ENCODE data around the gene WDR87.

Gene WDR87

DNA sequence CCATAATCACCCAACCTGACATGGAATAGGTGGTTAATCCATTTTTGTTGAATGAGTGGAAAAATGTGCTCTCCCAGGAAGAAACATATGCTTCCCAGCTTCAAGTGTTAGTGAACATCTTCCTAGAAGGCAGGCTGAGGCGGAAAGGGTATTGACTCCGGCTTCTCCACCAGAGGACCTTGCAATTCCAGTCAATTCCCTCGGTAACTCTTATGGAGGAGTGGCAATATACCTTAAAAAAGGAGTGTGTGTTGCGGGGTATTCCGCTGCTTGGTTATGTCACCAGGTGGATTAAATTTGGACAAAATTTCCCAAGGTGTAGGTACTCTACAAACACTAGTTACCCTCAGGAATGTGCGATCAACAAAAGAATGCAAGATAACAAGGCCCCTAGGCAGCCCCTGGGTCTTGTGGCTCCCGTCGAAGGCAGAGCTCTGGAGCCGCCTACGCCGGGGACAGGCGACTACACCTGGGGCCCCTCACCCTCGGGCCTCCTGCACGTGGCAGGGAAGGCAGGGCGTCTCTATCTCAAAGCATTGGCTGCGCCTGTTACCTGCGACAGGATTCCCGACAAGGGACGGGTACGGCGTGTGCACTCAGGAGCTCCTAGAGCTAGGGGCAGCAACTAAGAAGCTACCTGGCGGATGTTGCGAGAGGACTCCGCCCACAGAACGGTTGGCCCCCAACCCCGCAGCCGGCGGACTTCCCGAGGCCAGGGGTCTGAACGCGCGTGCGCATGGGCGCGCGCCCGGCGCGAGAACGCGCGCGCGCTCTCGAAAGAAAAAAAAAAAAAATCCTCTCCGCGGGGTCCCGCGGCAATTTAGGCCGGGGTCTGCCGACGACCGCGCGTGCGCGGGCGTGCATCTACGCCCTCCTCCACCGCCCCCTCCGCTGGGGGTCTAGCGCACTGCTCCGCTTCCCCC is at the start of gene WDR87:
WDR87 (minus strand) TSS at position 649 of the 923 bp plus-strand sequence. CDS start 8,355 bp downstream, outside the sequence.
- peak; percentile 41 for DNase-seq

DNA sequence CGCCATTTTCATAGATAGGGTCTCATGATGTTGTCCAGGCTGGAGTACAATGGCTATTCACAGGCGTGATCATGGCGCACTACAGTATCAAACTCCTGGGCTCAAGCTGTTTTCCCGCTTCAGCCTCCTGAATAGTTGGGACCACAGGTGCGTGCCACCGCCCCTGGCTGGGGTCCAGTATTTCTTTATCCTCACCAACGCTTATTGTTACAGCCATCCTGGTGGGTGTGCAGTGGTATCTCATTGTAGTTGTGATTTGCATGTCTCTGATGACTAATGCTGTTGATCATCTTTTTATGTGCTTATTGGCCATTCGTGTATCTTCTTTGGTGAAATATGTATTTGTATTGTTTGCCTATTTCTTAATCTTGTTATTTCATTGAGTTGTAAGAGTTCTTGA is 49.6 kb upstream of the WDR87 start:
- DNase-seq = no peak

DNA sequence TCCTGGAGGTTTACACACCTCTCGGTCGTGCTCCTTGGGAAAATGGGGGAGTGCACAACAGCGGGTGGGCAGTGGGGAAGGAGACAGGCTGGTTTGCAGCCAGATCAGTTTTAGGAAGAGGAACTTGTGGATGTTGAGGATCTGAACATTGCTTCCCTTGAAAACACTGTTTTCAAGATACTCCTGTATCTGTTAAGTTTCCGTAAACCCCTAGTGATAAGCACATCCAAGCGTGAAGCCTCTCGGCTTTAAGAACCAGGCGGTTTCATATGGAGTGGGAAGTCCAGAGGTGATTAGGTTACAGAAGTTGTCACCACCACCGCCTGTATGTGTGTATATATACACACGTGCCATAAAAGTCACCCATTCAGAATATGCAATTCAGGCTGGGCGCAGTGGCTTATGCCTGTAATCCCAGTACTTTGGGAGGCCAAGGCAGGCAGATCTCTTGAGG is 48.1 kb upstream of the WDR87 start:
- DNase-seq = no peak

DNA sequence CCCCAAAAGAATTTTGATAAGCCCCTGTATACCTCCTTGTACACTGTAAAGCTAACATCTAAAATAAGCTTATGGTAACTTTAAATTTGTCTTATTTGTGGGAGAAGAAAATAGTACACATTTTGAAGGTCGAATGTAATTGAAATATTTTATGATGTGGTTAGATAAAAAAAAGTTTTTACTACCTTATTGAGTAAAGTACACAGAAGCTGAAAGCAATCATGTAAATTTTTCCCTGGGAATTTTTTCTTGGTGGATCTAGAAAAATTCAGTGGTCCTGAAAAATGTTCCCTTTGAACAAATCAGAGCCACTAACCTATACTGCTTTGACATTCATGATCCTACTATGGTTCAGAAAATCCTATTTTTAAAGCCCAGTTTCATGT is 47.5 kb upstream of the WDR87 start:
- no peak for DNase-seq

DNA sequence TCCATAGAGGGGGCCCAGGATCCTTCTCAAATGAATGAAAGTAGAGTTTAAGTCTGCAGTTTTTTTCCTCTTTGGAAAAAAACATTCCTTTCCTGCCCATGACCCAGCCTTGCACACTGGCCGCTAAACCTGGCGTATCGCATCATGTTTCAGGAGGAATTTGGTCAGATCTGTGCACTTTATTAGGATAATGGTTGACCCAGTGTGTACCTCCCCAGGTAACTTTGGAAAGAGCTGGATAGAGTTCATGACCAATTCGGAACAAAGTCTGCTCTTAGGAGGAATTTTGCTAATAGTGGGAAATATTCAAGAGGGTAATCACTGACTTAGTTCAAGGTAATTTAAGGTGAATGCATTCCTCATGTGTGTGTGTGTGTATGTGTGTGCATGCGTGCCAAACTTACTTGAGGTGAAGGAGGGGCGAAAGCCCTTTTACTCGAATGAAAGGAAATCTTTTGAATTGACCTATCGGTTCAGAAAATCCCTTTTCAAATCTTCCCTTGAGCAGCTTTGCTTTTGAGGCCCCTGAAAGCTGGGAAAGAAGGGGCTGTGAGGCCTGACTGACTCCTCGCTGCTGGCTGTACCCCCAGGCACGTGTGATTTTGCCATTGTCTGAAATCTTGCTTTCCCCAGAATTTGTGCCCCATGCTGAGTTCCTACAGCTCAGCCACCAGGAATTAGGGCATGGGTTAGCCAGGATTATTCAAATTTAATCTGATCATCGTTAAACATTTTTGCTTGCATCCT is 47.0 kb upstream of the WDR87 start:
- DNase-seq = no peak

DNA sequence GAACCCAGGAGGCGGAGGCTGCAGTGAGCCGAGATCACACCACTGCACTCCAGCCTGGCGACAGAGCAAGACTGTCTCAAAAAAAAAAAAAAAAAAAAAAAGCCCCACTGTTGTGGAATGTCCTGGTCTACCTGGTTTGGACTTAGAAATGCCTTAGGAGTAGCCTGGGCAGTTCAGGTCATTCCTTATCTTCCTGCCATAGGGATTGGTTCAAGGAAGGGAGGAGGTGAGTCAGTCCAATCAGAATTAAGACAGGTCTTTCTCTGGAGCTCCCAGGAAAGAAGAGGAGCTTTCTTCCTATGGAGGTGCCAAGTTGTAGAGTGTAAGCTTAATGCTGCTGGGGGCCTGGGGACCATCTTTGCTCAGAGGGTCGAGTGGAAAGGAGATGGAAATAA is 45.4 kb upstream of the WDR87 start:
- DNase-seq = no peak

DNA sequence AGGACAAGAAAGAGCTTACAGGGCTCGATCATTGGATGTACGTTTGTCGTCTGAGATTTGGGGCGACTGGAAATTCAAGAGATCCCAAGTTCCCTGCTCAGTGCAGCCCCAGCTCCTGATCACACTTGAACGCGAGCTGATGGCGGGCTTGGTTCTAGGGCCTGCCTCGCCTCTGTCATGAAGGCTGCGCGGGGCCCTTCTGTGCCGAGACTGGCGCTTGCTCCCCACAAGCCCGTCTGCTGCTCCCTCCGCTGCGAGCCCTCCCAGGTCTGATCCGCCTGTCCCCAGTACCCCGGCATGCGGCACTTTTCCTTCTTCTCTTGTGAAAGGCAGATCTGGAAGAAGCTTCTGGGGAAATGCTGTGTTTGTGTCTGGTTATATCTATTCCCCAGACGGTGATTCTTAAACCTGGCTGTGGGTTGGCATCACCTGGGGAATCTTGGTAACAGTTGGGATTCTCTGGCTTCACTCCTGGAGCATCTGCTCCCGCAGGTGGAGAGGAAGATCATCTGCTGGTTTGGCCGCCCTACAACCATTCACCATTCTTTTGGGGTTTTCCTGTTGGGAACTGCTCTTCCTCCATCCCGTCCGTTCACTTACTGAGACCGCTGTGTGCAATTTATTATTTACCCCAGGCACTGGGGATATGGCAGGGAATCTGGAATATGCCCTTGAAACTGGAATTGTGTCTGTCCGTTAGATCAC is 44.2 kb upstream of the WDR87 start:
- DNase-seq = no peak

DNA sequence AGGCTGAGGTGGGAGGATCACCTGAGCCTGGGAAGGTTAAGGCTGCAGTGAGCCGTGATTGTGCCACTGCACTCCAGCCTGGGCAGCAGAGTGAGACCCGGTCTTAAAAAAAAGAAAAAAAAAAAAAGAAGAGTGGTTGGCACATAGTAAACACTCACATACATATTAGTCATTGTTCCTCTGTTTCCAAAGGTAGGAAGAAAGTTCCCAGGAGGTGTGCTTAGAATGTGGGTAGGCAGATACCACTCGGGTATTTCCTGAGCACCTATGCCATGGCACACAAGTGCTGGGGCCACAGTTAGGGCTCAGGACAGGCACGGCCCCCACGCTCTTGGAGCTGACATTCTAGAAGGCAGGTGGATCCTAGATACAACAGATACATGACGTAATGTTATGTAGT is 42.0 kb upstream of the WDR87 start:
- DNase-seq = no peak

DNA sequence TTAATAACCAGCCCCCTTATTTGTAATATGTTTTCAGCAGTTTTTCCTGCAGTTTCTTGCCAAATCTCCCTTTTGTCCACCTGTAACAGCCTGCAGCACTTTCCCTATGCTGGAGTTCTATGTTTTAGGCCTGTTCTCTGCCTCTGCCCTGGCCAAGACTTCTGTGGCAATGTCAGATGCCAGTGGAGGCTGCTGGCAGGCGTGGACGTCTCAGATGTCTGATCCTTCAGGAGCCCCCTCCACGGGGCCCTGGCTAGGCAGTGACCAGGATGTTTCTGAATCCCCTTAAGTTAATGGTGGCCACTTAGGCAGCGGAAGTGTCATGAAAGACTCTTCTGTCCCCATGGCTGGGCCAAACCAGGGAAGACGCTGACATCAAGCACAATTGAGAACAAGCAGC is 41.4 kb upstream of the WDR87 start:
- no peak for DNase-seq

DNA sequence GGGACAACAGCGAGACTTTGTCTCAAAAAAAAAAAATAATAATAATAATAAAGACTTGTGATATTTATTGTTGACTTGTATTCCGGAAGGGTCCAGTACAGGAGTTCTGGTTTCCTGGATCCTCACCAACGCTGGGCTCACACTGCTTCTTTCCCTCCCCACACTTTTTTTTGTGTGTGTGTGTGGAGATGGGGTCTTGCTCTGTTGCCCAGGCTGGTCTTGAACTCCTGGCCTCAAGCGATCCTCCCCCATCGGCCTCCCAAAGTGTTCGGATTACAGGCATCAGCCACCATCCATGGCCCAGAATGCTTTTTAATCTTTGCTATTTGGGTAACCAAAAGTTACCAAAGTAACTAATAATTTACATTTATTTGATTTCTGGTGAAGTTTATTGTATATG is 39.7 kb upstream of the WDR87 start:
- no peak for DNase-seq

DNA sequence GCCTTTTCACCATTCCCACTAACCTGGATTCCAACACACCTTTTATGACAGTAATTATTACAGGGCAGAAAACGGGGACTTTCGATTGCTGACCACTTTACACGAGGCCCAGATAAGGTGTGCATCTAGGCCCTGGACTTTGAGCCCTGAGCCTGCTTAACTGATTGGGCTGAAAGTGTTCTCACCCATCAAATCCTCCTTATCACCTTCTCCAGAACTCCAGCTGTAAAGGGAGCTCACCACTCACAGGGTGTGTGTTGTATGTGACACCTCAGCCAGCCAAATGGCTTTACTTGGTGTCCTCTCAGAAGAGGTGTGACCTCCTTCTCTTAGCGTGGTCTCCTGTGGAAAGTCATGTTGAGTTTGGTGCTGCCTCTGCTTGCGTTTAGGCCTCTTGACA is 37.1 kb upstream of the WDR87 start:
- DNase-seq = no peak

DNA sequence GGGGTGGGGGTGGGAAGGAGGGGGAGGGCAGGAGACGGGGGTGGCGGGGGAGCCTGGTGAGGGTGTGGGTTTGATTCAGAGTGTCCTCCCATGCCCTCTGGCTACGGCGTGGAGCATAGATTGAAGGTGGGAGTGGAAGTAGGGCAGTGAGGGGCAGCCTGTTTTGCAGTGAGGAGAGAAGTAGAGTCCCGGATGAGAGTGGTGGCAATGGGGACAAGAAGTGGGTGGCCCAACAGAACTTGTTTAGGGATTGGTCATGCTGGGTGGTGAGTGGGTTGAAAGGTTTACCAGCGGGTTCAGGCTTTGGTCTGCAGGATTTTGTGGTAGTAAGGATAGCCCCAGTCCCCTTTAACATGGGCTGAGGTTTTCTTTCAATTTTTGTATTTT is 36.1 kb upstream of the WDR87 start:
- no peak for DNase-seq

DNA sequence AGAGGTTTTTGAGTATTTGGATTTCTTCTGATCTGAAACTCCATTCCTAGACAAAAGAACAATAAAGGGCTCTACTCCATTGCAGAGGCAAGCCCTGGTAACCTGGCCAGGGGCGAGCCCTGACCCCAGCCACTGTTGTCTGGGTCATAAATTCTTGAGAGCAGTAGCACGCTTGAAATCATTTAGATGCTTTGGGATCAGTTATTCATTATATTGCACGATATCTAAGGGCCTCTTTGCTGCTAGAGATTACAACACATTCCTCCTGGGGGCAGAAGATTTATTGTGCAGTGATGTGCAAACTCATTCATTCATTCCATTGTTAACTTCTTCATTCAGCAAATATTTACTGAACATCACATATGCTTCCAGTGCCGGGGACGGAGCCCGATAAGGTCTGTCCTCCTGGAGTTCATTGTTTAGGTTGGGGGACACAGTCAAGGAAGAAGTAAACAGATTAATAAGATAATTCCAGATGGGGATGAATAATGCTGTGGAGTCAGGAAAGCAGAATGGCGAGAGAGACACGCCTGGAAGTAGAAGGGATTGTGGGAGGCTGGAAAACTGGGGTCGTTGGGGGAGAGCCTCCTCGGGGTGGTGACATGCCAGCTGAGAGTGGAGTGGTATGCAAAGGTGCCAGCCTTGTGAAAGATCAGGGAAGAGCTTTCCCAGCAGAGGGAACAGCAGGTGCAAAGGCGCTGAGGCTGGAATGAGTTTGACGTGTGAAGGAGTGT is 35.6 kb upstream of the WDR87 start:
- DNase-seq = no peak

DNA sequence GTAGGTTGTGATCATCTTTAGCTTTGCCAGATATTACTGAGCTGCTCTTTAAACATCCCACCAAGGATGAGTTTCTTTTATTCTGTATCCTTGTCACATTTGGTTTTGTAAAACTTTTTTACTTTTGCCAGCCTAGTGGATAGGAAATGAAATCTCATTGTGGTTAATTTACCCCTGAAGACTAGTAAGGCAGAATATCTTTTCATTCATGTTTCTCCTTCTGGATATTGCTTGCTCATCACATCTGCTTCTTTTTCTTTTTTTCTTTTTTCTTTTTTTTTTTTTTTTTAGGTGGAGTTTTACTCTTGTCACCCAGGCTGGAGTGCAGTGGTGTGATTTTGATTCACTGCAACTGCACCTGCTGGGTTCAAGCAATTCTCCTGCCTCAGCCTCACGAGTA is 32.0 kb upstream of the WDR87 start:
- no peak for DNase-seq

DNA sequence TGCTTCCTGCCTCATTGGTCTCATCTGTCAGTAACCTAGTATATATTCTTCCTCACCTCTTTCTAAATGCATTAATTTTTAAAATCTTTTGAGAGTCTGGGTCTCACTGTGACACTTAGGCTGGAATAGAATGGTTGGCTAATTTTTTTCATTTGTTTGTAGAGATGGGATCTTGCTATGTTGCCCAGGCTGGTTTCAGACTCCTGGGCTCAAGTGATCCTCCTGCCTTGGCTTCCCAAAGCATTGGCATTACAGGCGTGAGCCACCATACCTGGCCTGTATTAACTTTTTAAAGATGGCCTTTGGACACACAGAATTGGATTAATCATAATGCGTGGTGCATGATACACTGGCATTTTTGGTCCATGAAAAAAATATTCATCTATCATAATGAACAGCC is 30.5 kb upstream of the WDR87 start:
- no peak for DNase-seq

DNA sequence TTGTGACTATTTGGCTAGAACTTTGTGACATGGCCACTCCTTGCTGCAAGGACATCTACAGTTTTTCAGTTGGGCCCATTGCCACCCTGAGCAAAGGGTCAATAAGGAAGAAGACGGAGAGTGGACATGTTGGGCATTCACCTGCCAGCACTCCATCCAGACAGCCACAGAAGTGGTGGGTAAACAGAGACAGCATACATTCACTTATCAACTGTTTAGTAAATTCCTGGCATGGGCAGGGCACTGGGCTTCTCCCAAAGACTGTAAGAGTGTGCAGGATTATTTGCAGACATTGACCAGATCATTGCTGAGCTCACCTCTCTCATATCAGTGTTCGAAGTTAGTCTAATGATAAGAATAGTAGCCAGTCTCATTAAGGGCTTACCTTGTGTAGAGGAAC is 29.8 kb upstream of the WDR87 start:
- DNase-seq = no peak

DNA sequence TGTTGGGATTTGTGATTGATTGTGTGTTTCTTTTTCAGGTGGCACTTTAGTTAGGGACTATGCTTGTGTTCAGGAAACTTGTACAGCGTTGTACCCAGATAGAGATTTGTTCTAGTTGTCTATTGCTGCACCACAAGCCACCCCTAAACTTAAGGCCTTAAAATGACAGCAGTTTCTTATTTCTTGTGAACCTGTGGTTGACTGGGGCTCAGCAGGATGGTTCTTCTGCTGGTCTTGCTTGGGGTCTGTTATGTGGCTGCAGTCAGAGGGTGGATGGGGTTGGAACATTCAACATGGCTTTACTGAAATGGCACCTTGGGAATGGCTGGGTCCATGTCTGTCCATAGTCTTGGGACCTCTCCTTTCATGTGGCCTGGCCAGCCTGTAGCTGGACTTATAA is 28.9 kb upstream of the WDR87 start:
- no peak for DNase-seq

DNA sequence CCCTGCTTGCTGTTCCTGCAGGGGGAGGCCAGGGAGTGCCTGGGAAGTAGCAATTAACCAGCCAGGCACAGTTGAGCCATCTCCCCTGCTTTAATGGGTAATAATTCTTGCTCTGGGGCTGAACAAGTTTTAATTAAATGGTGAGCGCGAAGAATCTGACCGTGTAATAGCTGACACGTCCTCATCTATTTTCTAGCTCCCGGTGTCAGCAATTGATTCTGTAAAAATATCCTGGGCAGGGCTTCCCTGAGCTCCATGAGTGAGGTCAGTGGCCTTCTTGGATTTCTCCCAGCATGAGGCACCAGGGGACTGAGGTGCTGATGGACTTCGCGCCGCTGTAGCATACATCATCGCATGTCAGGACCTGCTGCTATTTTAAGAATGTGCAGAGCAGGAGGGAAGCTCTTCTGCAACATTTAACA is 27.6 kb upstream of the WDR87 start:
- no peak for DNase-seq

DNA sequence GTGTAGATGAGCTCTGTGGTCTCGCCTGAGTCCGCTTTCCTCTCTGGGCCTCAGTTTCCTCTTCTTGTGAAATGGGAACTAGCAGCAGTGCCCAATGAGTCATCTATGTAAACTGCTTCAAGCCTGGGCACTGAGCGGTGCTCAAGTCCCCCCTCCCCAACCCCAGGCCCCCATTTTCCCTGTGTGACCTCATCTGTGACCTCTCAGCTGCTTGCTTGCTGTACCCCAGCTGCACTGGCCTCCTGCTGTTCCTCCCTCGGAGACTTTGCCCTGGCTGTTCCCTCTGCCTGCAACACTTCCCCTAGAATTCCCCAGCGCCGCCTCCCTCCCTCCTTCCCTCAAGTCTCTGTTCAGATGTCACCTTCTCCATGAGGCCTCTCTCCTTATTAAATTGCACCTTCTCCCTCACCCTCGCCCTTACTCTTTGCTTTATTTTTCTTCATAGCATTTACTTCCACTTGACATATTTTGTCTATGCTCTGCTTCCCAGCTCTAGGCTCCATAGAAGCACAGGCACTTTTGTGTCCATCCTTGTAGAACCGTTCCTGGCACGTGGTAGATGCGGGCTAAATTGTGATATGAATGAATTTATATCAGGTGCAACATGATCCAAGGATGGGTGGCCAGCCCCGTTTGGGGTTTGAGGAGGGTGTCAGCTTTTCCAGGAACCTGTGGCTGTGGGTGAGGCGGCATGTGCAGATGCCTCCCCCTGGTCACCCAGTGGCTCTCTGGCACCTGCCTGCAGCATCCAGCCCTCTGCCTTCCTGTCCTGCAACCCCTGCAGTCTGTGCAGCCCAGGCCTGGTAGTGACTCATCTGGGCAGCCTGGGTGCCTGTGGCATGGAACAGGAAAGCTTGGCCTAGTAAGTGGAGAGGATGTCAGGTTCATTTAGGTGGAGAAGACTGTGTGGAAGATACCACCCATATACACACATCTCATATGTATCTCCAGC is 26.9 kb upstream of the WDR87 start:
- no peak for DNase-seq

DNA sequence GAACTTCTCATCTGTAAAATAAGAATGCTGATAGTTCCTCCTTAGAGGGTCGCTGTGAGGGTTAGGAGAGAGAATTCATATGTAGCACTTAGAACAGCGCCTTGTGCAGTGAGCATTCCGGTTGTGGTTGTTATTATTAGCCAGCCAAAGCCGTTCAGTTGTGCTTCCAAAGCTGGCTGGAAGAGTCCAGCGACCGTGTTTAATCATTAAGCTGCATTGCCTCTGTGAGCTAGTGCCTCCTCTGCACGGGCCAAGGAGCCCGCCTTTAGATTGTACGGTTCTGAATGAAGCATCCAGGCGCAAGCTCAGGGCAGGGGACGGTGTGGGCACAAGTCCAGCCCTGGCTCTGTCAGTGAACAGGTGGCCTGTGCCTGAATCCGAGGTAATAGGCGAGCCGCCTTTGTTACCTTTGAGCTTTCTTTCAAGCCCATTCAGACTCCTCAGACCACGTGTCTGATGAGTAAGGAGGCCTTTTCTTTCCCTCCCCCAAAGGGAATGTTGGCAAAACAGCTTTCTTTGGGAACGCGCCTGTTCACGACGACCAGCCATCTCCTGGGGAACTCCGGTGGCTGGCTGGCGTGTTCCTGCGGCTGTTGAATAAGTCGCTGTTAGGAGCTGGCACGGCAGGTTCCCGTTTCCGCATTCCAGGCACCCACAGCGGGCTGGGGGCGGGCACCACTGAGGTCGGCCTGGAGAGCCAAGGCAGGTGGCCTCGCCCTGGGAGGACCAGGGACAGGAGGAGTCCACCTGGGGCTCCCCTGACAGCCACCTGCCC is 25.7 kb upstream of the WDR87 start:
- DNase-seq = no peak

DNA sequence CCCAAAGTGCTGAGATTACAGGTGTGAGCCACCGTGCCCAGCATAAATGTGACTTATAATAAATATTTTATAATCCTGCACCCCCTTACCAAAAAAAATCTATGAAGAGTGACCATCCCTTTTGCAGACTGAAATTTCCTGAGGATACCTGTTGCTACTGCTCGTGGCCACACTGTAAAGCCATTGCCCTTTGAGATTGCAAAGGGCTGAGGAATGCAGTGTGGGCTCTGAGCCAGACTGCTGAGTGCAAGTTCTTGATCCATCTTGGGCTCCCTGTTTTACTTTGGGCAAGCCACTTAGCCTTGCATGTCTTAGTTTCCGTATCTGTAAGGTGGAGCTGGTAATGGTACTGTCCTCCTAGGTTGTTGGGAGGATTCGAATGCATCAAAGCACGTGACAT is 24.0 kb upstream of the WDR87 start:
- DNase-seq = no peak
